ENCODE measurements around the gene SAE1. TPM values are rescaled to one million over a fixed set of nuclear protein-coding genes. Genes with fewer than 3 reads are reported as not detected.
A peak's percentile ranks its signal among the peaks of the same experiment; 100 is the strongest.
"Not testable (repeated sequence)": the region's sequence is repeated elsewhere in the genome, so short reads cannot be mapped to it uniquely, and the experiment has no call there.

The SAE1 gene
- total and polyA plus RNA-seq, 8 donors: 16.2 to 373 (median 43.5) TPM

DNA sequence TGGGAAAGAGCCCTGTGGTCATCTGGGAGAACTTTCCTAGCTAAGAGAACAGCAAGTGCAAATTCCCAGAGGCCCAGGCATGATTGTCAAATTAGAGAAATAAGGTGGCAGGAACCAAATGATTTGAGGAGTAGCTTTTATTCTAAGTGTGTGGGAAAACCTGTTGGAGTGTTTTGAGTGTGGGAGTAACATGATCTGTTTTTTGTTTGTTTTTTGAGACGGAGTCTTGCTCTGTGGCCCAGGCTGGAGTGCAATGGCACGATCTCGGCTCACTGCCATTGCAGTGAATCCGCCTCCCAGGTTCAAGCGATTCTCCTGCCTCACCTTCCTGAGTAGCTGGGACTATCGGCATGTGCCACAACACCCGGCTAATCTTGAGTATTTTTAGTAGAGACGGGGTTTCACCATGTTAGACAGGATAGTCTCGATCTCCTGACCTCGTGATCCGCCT, 2.4 kb downstream of the SAE1 start:
- WGBS, 5 donors: 64 to 83% (median 72%) methylated on average over 11 of the region's 11 CpGs
- no peak for DNase-seq
- intact Hi-C loops (cut with DNase I; ENCODE audit: low total_unique reads): no loop called here
- H3K27me3 ChIP-seq: no peaks in the 10 kb centered on the region
- TF ChIP-seq, protein P1, sequence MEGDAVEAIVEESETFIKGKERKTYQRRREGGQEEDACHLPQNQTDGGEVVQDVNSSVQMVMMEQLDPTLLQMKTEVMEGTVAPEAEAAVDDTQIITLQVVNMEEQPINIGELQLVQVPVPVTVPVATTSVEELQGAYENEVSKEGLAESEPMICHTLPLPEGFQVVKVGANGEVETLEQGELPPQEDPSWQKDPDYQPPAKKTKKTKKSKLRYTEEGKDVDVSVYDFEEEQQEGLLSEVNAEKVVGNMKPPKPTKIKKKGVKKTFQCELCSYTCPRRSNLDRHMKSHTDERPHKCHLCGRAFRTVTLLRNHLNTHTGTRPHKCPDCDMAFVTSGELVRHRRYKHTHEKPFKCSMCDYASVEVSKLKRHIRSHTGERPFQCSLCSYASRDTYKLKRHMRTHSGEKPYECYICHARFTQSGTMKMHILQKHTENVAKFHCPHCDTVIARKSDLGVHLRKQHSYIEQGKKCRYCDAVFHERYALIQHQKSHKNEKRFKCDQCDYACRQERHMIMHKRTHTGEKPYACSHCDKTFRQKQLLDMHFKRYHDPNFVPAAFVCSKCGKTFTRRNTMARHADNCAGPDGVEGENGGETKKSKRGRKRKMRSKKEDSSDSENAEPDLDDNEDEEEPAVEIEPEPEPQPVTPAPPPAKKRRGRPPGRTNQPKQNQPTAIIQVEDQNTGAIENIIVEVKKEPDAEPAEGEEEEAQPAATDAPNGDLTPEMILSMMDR (IDR thresholded peaks at IDR 0.05): no peak
- TF ChIP-seq POLR2A (IDR thresholded peaks at IDR 0.05) (no peak), EP300 (IDR thresholded peaks at IDR 0.05) (no peak), POLR2AphosphoS5 (IDR thresholded peaks at IDR 0.05) (no peak)
- no peaks in the 10 kb centered on the region for H3K9me3 ChIP-seq
- peaks cover 16 to 60% (median 45%) of the 10 kb centered on the region in 4 donors for H3K4me1 ChIP-seq
- peaks cover 0 to 7% (median 2%) of the 10 kb centered on the region in 4 donors for H3K36me3 ChIP-seq
- no peak overlapping the region for H3K4me3 ChIP-seq
- H3K27ac ChIP-seq: no peak overlapping the region

- Histone ChIP-seq H3K27me3 (no peaks in the 10 kb centered on the region), H3K4me3 (no peak overlapping the region), H3K36me3 (peaks cover 0 to 10% (median 5%) of the 10 kb centered on the region in 4 donors), H3K4me1 (peaks cover 16 to 69% (median 47%) of the 10 kb centered on the region in 4 donors), H3K9me3 (no peaks in the 10 kb centered on the region), H3K27ac (no peak overlapping the region)
- WGBS, 5 donors: 19 to 57% (median 34%) methylated on average over 2 of the region's 2 CpGs
- TF ChIP-seq EP300 (IDR thresholded peaks at IDR 0.05) (no peak), POLR2AphosphoS5 (IDR thresholded peaks at IDR 0.05) (no peak), POLR2A (IDR thresholded peaks at IDR 0.05) (no peak)
- TF ChIP-seq, protein P1 (IDR thresholded peaks at IDR 0.05): no peak
- no peak for DNase-seq
- intact Hi-C loops (cut with DNase I; ENCODE audit: low total_unique reads): no loop called here
Measured at GRCh38 chr19:47134545-47134944, 3.9 kb downstream of the SAE1 start.

DNA sequence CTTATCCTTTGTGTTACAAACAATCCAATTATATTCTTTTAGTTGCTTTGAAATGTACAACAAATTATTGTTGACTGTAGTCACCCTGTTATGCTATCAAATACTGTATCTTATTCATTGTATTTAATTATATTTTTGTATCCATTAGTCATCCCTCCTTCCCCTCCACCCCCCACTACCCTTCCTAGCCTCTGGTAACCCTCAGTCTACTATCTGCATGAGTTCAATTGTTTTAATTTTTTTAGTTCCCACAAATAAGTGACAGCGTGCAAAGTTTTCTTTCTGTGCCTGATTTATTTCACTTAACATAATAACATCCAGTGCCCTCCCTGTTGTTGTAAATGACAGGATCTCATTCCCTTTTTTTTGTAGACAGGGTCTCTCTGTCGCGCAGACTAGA, 4.5 kb downstream of the SAE1 start:
- no peak for DNase-seq
- TF ChIP-seq POLR2AphosphoS5 (IDR thresholded peaks at IDR 0.05) (no peak), POLR2A (IDR thresholded peaks at IDR 0.05) (no peak)
- TF ChIP-seq, protein P1 (IDR thresholded peaks at IDR 0.05): no peak
- Histone ChIP-seq H3K27ac (no peak overlapping the region), H3K4me3 (no peak overlapping the region), H3K9me3 (no peaks in the 10 kb centered on the region), H3K27me3 (no peaks in the 10 kb centered on the region), H3K4me1 (peaks cover 16 to 69% (median 45%) of the 10 kb centered on the region in 4 donors), H3K36me3 (peaks cover 0 to 10% (median 5%) of the 10 kb centered on the region in 4 donors)
- intact Hi-C loops (cut with DNase I; ENCODE audit: low total_unique reads): no loop called here
- 81 to 88% (median 85%) methylated on average over 3 of the region's 3 CpGs for WGBS, 5 donors

DNA sequence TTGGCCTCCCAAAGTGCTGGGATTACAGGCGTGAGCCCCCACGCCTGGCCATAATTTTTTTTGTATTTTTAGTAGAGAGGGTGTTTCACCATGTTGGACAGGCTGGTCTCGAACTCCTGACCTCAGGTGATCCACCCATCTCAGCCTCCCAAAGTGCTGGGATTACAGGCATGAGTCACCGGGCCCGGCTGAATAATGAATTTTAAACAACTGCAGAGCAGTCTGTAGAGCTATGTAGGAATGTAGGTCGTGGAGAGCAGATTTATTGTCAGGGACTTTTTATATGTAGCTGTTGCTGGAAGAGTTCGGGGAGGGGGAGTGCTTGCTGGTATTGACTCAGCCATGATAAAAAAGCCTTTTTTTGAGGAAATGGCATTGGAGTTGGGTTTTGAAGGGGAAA, 10.6 kb downstream of the SAE1 start:
- intact Hi-C loops (cut with DNase I; ENCODE audit: low total_unique reads); H3K9me3 ChIP-seq; H3K27me3 ChIP-seq; H3K4me3 ChIP-seq: not testable (repeated sequence)
- DNase-seq: peak in 1 of 2 donors; percentile 40
- peaks cover 6 to 60% (median 21%) of the 10 kb centered on the region in 4 donors for H3K4me1 ChIP-seq
- peaks cover 19 to 42% (median 36%) of the 10 kb centered on the region in 4 donors for H3K36me3 ChIP-seq
- 51 to 66% (median 61%) methylated on average over 7 of the region's 7 CpGs for WGBS, 5 donors
- H3K27ac ChIP-seq: peak overlapping the region in 3 of 5 donors; percentile 34 to 76 (median 57)

GRCh38 chr19:47141695-47142094, 11.1 kb downstream of the SAE1 start:
- Histone ChIP-seq H3K36me3 (peaks cover 19 to 46% (median 40%) of the 10 kb centered on the region in 4 donors), H3K4me3 (no peak overlapping the region), H3K27ac (peak overlapping the region in 2 of 5 donors; percentile 64 to 76), H3K9me3 (no peaks in the 10 kb centered on the region), H3K4me1 (peaks cover 6 to 61% (median 19%) of the 10 kb centered on the region in 4 donors), H3K27me3 (no peaks in the 10 kb centered on the region)
- no peak for DNase-seq
- intact Hi-C loops (cut with DNase I; ENCODE audit: low total_unique reads): no loop called here
- TF ChIP-seq POLR2AphosphoS5 (IDR thresholded peaks at IDR 0.05) (no peak), EP300 (IDR thresholded peaks at IDR 0.05) (no peak), POLR2A (IDR thresholded peaks at IDR 0.05) (no peak)
- TF ChIP-seq, protein P1 (IDR thresholded peaks at IDR 0.05): no peak

Measured in stomach (tissue), 9 donors.